Stimulated activated CD8-positive, alpha-beta memory T cell treated with anti-CD3 and anti-CD28 coated beads, Interleukin-7, amount 100 ng/mL, for 48 hours (primary cell): ENCODE data around the gene CDH4.

Source experiments
- DNase-seq, 2 donors: peaks; one replicate each; pipeline ENCODE4 v3.0.0-alpha.2; 2020; ENCODE audit warnings: low read depth in 1 of 2; ENCODE audit errors: extremely low read depth in 1 of 2

CDH4 gene

GRCh38 chr20:61819921-61820825 lies 568.1 kb downstream of the CDH4 start:
- no peak for DNase-seq

- no peak for DNase-seq
Measured at GRCh38 chr20:61821735-61822134, 569.7 kb downstream of the CDH4 start.

- no peak for DNase-seq
Measured at GRCh38 chr20:61822396-61822795, 570.3 kb downstream of the CDH4 start.

- no peak for DNase-seq
Measured at GRCh38 chr20:61823242-61823641, 571.2 kb downstream of the CDH4 start.

DNA sequence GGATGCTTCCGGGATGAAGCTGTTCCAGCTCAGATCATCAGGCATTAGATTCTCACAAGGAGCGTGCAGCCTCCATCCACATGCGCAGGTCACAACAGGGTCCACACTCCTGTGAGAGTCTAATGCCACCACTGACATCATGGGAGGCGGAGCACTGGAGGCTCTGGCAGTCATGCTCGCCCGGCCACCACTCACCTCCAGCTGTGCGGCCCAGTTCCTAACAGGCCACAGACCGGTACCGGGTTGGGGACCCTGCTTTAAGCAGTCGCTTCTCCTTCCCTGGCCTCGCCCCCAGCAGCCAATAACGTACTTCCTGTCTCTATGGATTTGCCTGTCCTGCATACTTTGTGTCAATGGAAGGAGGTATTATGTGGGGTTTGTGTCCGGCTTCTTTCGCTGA lies 576.8 kb downstream of the CDH4 start:
- no peak for DNase-seq

GRCh38 chr20:61829526-61829925 lies 577.5 kb downstream of the CDH4 start:
- DNase-seq: no peak

GRCh38 chr20:61830241-61830930 lies 578.3 kb downstream of the CDH4 start:
- no peak for DNase-seq

- no peak for DNase-seq
Measured at GRCh38 chr20:61830991-61831390, 578.9 kb downstream of the CDH4 start.

DNA sequence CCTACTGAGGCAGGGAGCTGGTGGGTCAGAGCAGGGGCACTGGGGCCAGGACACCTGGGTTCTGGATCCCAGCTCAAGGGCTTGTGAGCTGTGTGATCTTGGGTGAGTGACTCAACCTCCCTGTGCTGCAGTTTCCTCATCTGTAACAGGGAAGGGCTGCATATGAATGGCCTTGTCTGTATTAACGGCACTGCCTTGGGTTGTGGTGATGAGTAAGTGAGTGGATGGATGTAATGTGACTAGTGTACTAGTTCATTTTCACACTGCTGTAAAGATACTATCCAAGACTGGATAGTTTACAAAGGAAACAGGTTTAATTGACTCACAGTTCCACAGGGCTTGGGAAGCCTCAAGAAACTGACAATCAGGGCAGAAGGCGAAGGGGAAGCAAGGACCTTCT lies 580.1 kb downstream of the CDH4 start:
- no peak for DNase-seq

GRCh38 chr20:61833807-61834610 lies 581.9 kb downstream of the CDH4 start:
- no peak for DNase-seq

DNA sequence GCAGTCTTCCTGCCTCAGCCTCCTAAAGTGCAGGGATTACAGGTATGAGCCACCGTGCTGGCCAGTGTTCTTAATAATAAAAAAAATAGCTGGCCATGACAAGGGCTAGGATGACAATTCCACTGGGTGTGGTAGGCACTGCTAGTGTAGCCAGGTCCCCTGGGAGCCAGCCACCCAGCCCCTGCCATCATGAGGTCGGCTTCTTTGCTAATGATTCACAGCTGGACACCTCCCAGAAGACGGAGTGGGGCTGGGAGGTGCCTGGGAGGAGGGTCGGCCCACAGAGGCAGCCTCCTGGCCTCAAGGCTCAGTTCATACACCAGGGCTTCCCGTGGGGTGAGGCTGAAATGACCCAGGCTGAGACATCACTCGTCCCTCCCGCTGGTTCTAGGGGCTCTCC lies 583.2 kb downstream of the CDH4 start:
- no peak for DNase-seq

DNA sequence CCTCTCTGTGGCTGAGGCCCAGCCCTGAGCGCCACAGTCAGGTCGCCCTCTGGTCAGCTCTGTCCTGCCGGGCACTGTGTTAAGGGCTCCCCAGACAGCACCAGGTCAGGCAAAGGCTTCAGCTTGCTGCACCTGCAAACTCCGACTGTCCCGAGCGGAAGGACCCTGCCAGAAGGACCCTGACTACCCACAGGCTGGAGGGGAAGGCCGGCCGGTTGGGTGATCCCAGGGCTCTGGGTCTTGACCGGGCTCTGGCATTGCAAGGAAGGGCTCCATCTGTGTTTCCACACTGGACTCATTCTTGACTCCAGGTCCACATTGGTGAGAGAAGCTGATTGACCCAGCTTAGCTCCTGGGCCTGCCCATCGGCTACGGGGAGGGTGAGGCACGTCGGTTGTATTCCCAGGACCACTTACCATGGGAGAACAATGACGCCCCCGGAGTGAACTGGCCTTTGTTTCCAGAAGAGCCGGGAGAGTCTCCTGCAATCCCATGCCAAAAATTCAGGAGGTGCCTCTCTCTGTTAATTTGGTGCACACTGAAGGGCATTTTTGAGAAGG lies 583.8 kb downstream of the CDH4 start:
- DNase-seq: no peak

DNA sequence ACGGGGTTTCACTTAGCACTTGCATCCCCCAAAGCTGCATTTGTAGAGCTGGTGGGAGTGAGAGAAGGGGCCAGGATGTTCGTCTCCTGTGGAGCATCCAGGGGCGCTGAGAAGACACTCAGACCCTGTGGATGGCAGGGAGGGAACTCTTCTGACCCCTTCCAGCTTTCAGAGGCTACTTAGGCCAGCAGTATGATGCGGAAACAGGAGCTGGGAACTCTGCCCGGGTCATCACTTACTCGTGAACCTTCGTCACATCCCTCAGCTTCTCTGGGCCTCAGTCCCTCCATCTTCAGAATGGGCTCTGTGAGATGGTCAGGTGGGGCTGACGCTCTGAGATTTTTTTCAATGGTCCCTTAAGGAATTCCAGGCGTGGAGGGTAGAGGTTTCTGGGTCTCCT lies 585.1 kb downstream of the CDH4 start:
- no peak for DNase-seq

- DNase-seq: no peak
Measured at GRCh38 chr20:61839223-61839911, 587.3 kb downstream of the CDH4 start.

DNA sequence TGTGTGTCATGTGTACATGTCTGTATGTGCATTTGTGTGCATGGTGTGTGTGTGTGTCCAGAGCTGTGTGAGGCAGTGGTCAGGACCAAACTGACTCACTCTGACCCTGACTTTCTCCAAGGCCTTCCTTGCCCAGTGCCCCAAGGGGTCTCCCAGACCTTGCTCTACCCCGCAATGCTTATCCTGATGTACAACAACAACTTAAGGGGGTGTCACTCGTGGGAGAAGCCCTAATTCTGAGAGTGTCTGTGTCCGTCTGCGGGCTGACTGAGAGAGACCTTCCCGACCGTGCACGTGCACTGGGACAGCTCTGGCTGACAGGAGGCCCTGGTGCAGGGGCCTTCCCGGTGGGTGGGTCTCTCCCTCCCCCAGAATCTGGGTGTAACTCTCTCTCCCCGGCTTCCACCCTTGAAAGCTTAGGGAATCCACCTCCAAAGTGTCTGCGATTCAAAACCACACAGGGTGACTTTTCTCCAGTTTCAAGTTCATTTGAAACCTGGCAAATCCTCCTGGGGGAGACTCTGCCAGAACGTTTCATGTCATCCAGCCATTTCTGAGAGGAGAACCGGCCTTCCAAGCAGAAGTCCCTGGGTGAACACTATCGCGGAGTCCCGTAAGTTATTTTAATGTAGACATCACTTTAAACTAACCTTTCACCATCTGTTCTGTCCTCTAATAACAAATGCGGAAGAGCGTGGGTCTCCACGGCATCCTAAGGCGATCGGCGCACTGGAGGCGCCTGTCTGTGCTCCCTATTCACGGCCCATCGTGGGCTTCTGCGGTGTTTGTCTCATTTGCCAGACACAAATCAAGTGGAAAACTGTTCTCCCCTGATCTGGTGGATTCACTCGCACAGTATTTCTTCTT lies 588.1 kb downstream of the CDH4 start:
- no peak for DNase-seq

DNA sequence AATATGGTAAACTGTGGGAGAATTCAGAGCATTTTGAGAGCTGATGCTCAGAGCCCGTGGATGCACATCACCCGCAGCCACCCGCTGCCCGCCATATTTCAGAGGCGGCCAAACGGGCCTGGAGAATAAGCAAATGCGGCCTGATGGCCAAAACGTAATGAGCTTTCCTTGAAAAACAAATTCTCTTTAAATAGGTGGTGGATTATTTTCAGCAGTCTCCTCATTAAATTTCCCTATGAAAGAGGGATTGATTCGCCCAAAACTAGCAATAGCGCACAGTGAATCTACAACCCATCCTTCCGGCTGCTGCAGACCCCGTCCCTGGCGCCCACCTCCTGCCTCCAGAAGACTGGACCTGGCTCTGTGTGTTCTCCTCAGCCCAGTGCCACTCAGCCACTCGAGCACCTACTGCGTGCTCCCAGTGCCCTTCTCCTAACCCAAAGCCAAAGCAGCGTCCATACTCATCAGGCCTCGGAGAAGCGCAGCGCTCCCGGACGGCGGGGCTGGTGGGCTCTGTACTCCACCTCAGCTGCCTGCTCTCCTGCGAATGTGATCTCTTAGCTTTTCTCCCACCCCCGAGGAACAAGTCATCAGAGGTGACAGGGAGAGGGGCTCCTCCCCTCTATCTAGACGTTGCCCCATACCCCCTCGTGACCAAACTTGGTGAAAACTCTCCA lies 588.9 kb downstream of the CDH4 start:
- no peak for DNase-seq

- DNase-seq: no peak
Measured at GRCh38 chr20:61841551-61841950, 589.5 kb downstream of the CDH4 start.

- DNase-seq: no peak
Measured at GRCh38 chr20:61841966-61842365, 589.9 kb downstream of the CDH4 start.

GRCh38 chr20:61844621-61845020 lies 592.6 kb downstream of the CDH4 start:
- no peak for DNase-seq
